Body of pancreas (tissue), 4 donors: ENCODE data around the gene RBM20. TPM values are rescaled to one million over a fixed set of nuclear protein-coding genes. Genes with fewer than 3 reads are reported as not detected.

Experiments
- ATAC-seq: fragments of 150-250 bp; one replicate; pipeline ENCODE4 v1.9.1; 2016
- DNase-seq, 4 donors: peaks; one replicate each; pipeline ENCODE4 v3.0.0-alpha.2; 2019
- H3K27ac ChIP-seq, 4 donors: fragments of 200-600 bp; sonication (generic); 1 replicate in 3 of 4; 2 replicates in 1 of 4; pipeline versions ENCODE4 v1.5.1 to v1.6.1; 2016 to 2019; ENCODE audit warnings: mild to moderate bottlenecking in 1 of 4, mixed read lengths in 1 of 4, moderate library complexity in 1 of 4
- H3K27me3 ChIP-seq, 2 donors: fragments of 200-600 bp; sonication (generic); one replicate each; pipeline ENCODE4 v1.6.0; 2016; ENCODE audit warnings: mild to moderate bottlenecking in 1 of 2
- H3K36me3 ChIP-seq, 2 donors: fragments of 200-600 bp; sonication (generic); replicated peaks in 1 of 2; 2 replicates each; pipeline ENCODE4 v1.5.1; 2016; ENCODE audit warnings: low read depth in 2 of 2; ENCODE audit not compliant: insufficient read depth in 1 of 2
- H3K4me1 ChIP-seq: fragments of 200-600 bp; sonication (generic); one replicate; pipeline ENCODE4 v1.6.0; 2016
- H3K4me3 ChIP-seq, 2 donors: fragments of 200-600 bp; sonication (generic); 1 replicate in 1 of 2; 2 replicates in 1 of 2; pipeline ENCODE4 v1.5.1; 2016 to 2019
- H3K9me3 ChIP-seq, 3 donors: fragments of 200-600 bp; sonication (generic); 1 replicate in 2 of 3; 2 replicates in 1 of 3; pipeline ENCODE4 v1.5.1; 2016
- CTCF ChIP-seq, 7 experiments: fragments of 450-650 bp in 4 of 7; fragments of 200-600 bp in 3 of 7; sonication (generic) in 3 of 7; IDR thresholded peaks; one replicate each; pipeline ENCODE4 v1.5.1; 2016 to 2019; ENCODE audit warnings: antibody characterized with exemption in 7 of 7
- POLR2A ChIP-seq, 3 donors: fragments of 450-650 bp; IDR thresholded peaks; one replicate each; pipeline ENCODE4 v1.6.1; 2016; ENCODE audit warnings: antibody characterized with exemption in 3 of 3, mild to moderate bottlenecking in 2 of 3
- WGBS, 2 donors: methylation state at CpG; one replicate each; pipeline ENCODE4 v1.1.5; 2017; 5-methylcytosine and 5-hydroxymethylcytosine counted together
- intact Hi-C: fragments of 100-400 bp; cut with DNase I; formaldehyde crosslinking; loops from one replicate; pipeline ENCODE4 v1.15.1; 2023
- total RNA-seq, 2 donors: library from RNA; depleted of rRNA; stranded (reverse); fragments of >200 nt; gene quantifications; one replicate each; pipeline ENCODE4 v1.1.0, GENCODE V29; 2016

Gene RBM20
- total RNA-seq, 2 donors from 2014 or later: 14.5 to 39.4 TPM

- no peak overlapping the region for H3K4me3 ChIP-seq
- peaks cover 75% of the 10 kb centered on the region for H3K4me1 ChIP-seq
- H3K9me3 ChIP-seq: no peaks in the 10 kb centered on the region
- DNase-seq (no peak), ATAC-seq (no peak)
- intact Hi-C loops: no loop called here
- no peaks in the 10 kb centered on the region for H3K36me3 ChIP-seq
- 34 to 53% methylated on average over 3 to 4 of the region's 4 CpGs for WGBS, 2 donors
- H3K27ac ChIP-seq: no peak overlapping the region
- TF ChIP-seq POLR2A (IDR thresholded peaks at IDR 0.05): no peak
- TF ChIP-seq CTCF (IDR thresholded peaks at IDR 0.05): no peak
- no peaks in the 10 kb centered on the region for H3K27me3 ChIP-seq
Measured at GRCh38 chr10:110791541-110792073, 147.5 kb downstream of the RBM20 start.

GRCh38 chr10:110792476-110793125 is 148.5 kb downstream of the RBM20 start:
- ATAC-seq: no peak
- Histone ChIP-seq H3K27me3 (no peaks in the 10 kb centered on the region), H3K9me3 (no peaks in the 10 kb centered on the region), H3K4me1 (peaks cover 68% of the 10 kb centered on the region), H3K4me3 (no peak overlapping the region), H3K36me3 (no peaks in the 10 kb centered on the region), H3K27ac (peak overlapping the region in 2 of 4 donors; percentile 35 to 66)
- intact Hi-C loops: no loop called here
- no peak for TF ChIP-seq CTCF (IDR thresholded peaks at IDR 0.05)
- no peak for TF ChIP-seq POLR2A (IDR thresholded peaks at IDR 0.05)
- 74 to 75% methylated on average over 3 of the region's 3 CpGs for WGBS, 2 donors
- DNase-seq: no peak

GRCh38 chr10:110793128-110793812 is 149.1 kb downstream of the RBM20 start:
- H3K4me1 ChIP-seq: peaks cover 61% of the 10 kb centered on the region
- 22 to 32% methylated on average over 9 of the region's 9 CpGs for WGBS, 2 donors
- intact Hi-C loops: no loop called here
- no peak overlapping the region for H3K4me3 ChIP-seq
- DNase-seq (peak in 2 of 4 donors; percentile 32 to 52), ATAC-seq (peak; percentile 62)
- no peaks in the 10 kb centered on the region for H3K27me3 ChIP-seq
- peak overlapping the region in 3 of 4 donors; percentile 35 to 66 (median 39) for H3K27ac ChIP-seq
- no peaks in the 10 kb centered on the region for H3K36me3 ChIP-seq
- H3K9me3 ChIP-seq: no peaks in the 10 kb centered on the region
- TF ChIP-seq POLR2A (IDR thresholded peaks at IDR 0.05) (no peak), CTCF (IDR thresholded peaks at IDR 0.05) (no peak)

DNA sequence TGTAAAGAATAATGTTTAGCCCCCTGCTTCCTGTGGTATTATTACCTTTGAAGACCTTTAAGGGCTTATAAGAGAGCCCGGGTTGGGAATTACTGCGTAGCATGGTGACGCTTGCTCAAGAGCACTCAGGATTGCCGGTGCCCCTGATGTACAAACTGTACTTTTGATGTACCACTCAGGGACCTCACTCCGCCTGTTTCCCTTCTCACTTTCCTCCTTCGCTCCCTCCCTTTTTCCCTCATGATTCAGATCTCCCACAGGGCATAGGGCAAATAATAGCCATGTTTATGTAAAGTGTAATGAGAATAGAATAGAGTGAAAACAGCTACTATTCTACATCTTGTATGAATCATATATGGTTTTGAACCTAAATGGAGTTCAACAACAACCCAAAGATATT is 149.8 kb downstream of the RBM20 start:
- intact Hi-C loops: no loop called here
- no peaks in the 10 kb centered on the region for H3K36me3 ChIP-seq
- no peaks in the 10 kb centered on the region for H3K27me3 ChIP-seq
- TF ChIP-seq POLR2A (IDR thresholded peaks at IDR 0.05) (no peak), CTCF (IDR thresholded peaks at IDR 0.05) (no peak)
- 88 to 98% methylated on average over 6 of the region's 6 CpGs for WGBS, 2 donors
- H3K4me3 ChIP-seq: no peak overlapping the region
- H3K27ac ChIP-seq: peak overlapping the region in 1 of 4 donors; percentile 35
- H3K9me3 ChIP-seq: no peaks in the 10 kb centered on the region
- H3K4me1 ChIP-seq: peaks cover 55% of the 10 kb centered on the region
- ATAC-seq (no peak), DNase-seq (no peak)
